HG02981 (cell line): Measurements from ENCODE around the gene YJEFN3.

Experiments
- ATAC-seq: cut with Tn5 transposase; IDR thresholded peaks from one replicate; pipeline ENCODE4 v1.9.1; 2021; ENCODE audit warnings: mild to moderate bottlenecking, moderate library complexity; ENCODE audit not compliant: unreplicated experiment

The YJEFN3 gene

DNA sequence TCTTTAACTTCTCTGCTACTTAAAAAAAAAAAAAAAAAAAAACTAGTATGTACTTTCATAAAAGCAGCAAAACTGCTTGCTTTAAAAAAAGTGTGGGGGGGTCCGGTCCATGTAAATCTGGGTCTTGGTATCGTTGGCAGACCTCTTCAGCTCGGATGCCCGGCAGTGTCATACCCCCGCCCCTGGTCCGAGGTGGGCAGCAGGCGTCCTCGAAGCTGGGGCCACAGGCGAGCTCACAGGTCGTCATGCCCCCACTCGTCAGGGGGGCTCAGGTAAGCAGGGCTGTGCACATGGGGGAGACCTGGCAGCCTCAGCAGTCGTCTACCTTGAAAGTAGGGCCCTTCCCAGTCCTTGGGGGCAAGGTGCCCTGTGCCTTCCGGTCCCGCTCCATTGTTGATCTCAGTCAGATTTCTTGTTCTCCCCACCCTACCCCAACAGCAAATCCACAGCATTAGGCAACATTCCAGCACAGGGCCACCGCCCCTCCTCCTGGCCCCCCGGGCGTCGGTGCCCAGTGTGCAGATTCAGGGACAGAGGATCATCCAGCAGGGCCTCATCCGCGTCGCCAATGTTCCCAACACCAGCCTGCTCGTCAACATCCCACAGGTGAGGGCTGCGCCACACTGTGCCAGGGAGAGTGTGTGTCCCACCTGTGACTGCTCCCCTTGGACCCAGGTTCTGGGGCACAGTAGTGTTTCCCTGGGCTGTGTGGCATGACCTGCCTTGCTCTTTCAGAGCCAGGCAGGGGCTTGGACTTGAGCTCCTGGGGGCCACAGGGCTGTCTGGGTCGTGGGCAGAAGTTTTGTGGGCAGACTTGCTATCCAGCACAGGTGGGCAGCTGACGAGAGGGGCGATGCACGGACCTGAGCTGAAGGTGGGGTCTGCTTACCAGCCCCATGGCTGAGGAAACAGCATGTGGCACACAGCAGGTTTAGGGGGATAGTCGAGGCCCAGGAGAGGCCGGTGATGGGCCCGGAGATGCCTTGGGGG, 32.8 kb upstream of the YJEFN3 start:
- no peak for ATAC-seq

DNA sequence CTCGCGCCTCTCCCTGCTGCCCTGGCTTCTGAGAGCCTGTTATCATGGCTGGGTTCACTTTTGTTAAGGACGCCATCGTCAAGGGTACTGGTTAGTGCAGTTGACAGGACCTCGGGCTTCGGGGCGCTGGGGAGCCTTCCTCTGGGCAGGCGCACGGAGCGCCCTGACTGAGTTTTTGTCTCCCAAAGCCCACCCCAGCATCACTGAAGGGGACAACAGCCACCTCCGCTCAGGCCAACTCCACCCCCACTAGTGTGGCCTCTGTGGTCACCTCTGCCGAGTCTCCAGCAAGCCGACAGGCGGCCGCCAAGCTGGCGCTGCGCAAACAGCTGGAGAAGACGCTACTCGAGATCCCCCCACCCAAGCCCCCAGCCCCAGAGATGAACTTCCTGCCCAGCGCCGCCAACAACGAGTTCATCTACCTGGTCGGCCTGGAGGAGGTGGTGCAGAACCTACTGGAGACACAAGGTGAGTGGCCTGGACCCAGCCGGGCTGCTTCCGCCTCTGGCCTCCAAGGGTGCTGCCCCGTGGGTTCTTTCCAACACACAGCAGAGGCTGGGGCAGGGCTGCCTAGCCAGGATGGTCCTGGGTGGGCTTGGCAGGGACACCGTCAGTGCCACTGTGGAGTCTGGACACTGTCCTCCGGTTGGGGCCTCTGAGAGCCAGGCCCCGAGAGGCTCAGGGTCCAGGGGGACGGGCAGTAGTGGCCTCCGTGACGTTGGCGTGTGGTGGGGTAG, 30.3 kb upstream of the YJEFN3 start:
- ATAC-seq, result no peak

DNA sequence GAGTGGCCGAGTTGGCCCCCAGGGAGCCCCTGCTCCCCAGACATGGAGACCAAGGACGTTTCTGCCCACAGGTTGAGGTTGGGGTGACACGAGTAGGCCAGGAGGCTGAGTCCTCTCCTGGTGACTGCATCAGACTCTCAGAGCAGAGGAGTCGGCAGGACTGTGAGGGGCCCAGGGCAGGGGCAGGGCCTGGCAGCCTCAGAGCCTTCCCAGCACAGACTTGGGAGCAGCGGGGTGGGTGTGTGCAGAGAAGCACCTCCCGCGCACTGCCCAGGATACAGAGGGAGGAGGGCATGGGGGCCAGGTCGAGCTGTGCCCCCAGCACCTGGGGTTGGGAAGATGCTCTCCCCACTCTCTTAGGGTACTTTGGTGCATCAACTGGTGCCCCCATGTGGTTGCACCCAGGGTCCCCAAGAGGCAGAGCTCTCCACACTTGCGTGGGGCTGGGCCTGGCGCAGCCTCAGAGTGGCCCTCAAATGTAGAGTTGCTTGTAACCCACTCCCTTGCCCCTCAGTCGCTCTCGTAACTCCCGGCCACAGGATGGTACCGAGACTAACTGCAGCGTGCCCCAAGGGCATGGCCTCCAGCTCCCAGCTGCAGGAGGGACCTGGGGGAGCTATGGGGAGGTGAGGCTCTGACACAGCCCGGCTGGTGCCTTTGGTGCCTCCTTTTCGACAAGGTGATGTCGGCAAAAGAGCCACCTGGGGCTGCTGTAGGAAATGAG, 29.3 kb upstream of the YJEFN3 start:
- no peak for ATAC-seq

- no peak for ATAC-seq
Measured at GRCh38 chr19:19500975-19501644, 27.6 kb upstream of the YJEFN3 start.

GRCh38 chr19:19501798-19502197, 26.9 kb upstream of the YJEFN3 start:
- no peak for ATAC-seq

DNA sequence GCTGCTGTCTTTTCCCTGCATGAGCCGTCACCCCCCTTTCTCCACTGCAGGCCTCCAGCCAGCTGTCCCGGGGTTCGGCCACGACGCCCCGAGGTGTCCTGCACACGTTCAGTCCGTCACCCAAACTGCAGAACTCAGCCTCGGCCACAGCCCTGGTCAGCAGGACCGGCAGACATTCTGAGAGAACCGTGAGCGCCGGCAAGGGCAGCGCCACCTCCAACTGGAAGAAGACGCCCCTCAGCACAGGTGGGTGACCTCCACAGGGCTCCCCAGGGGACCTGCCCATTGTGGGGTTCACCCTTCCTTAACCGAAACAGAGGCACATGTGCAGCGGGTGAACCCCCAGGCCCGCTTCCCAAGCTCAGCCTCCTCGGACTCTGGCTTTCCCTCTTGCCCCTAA, 26.4 kb upstream of the YJEFN3 start:
- no peak for ATAC-seq

GRCh38 chr19:19502808-19503602, 25.7 kb upstream of the YJEFN3 start:
- no peak for ATAC-seq

DNA sequence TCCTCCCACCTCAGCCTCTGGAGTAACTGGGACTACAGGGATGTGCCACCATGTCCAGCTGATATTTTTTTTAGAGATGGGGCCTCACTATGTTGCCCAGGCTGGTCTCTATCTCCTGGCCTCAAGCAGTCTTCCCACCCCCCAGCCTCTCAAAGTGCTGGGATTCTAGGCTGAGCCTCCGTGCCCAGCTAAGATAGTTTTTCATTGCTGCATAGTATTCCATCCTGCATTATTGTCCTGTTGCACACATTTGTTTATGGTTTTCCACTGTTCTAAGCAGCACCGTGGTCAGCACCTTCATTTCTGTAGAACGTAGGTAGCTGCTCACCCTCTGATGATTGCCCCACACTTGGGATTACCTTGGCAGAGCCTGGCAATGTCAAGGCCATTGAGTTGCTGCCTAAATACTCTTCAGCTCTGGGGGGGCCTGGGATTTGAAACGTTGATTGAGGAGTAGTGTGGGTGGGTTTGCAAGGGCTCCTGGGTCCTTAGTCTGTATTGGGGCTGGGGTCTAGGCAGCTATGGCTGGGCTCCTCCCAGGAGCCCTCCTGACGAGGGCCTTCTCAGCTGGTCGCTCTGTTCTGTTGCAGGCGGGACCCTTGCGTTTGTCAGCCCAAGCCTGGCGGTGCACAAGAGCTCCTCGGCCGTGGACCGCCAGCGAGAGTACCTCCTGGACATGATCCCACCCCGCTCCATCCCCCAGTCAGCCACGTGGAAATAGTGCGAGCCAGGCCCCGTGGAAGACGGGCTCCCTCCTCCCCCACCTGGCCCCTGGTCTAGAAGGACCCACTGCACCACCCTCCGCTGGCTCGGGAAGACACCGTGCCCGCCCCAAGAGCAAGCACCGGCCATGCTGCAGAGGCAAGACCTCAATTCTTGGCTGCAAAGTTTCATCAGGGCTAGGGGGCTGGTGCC, 23.7 kb upstream of the YJEFN3 start:
- ATAC-seq, result no peak

DNA sequence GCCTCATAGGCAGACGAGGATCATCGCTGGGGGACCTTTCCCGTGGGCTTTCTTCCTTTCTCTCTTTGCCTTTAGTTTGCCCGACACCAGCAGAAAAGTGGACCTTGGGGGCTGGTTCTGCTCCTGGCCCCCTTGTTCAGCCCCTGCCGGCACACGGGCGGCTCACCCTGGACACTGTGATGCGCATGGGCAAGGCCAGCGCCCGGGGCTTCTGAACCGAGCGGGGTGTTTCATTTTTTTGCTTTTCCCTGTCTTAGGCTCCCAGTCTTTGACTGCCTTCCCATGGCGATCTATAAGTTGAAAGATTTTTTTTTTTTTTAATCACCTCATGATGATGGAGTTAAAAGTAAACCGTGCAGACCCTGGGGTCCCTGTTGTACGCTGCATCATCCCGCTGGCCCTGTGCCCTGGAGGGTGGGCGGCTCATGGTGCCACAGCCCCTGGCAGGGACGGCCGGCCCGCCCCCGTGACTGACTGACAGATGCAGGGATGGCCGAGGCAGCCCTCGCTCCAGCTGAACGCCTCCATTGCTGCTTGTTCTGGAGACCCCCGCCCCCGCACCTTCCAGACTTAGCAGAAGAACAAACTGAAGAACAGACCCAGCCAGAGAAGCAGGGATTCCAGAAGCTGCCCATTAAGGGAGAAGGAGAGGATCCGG, 22.9 kb upstream of the YJEFN3 start:
- no peak for ATAC-seq

GRCh38 chr19:19506592-19506991, 22.1 kb upstream of the YJEFN3 start:
- no peak for ATAC-seq

DNA sequence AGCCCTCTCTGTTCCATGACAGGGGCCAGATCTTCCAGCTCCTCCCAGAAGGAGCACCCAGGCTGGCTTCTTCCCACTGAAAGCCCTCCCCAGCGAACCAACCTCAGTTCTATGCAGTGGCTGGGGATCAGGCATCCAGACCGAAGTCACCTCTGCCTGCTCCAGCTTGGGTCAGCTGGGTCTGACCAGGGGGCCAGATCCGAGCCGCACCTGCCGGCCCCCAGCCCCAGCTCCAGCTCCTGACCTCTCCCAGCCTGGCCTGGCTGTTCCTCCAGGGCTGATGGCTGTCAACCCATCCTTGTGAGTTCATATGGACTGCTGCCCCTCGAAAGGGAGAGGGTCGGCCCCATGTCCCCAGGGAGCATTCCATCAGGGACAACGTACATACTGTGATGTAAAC, 21.4 kb upstream of the YJEFN3 start:
- ATAC-seq, result no peak

GRCh38 chr19:19508217-19508616, 20.5 kb upstream of the YJEFN3 start:
- ATAC-seq, result no peak

GRCh38 chr19:19510432-19510831, 18.3 kb upstream of the YJEFN3 start:
- no peak for ATAC-seq

- no peak for ATAC-seq
Measured at GRCh38 chr19:19513682-19514081, 15.0 kb upstream of the YJEFN3 start.

- no peak for ATAC-seq
Measured at GRCh38 chr19:19514215-19514657, 14.5 kb upstream of the YJEFN3 start.

DNA sequence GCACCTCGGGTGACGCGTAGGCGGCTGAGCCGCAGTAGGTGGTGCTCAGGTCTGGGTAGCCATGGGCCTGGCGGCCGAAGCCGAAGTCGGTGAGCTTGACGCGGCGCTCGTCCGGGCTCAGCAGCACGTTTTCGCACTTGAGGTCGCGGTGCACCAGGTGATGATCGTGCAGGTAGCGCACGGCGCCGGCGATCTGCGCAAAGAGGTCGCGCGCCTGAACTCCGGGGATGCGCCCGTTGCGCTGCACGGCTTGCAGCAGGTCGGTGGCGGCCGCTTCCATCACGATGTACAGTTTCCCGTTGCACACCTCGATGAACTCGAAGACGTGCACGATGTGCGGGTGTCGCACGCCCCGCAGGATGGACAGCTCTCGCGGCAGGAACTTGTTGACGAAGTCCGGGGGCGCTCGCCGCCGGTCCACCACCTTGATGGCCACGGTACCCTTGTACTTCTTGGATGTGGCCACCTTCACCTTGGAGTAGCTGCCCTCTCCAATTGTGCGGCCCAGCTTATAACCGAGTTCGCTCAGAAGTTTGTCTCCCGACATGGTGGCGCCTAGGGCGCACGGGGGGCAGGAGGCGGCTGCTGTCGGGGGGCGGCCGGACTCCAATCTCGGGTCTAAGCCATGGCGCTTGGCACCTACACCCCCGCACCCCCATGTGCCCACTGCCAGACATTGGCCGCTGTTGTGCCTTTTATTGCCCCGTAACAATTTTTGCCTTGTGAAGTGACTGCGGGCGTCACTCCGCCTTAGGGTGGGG, 13.7 kb upstream of the YJEFN3 start, which contains the start of gene TSSK6:
Gene TSSK6 (minus strand): TSS at position 668 of the 761 bp plus-strand sequence. CDS start 121 bp downstream, at position 547.
- ATAC-seq, result no peak
